ENCODE results near the gene ELOF1.
"Not testable (repeated sequence)": the region's sequence is repeated elsewhere in the genome, so short reads cannot be mapped to it uniquely, and the experiment has no call there.

DNA sequence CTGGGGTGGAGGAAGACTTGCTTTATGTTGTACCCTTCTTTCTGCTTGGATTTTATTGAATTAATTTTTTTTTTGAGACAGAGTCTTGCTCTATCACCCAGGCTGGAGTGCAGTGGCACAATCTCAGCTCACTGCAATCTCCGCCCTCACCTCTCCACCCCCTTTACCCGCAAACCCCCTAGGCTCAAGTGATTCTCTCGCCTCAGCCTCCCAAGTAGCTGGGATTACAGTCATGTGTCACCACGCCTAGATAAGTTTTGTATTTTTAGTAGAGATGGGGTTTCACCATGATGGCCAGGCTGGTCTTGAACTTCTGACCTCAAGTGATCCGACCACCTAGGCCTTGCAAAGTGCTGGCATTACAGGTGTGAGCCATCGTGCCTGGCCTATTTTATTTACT, 14.3 kb upstream of the ELOF1 start:
- TF ChIP-seq POLR2AphosphoS5 (IDR thresholded peaks at IDR 0.05); CTCF (IDR thresholded peaks at IDR 0.05; ENCODE audit: poor library complexity, severe bottlenecking); EP300 (conservative IDR thresholded peaks at IDR 0.05; ENCODE audit: poor library complexity, severe bottlenecking); MXI1 (conservative IDR thresholded peaks at IDR 0.05; ENCODE audit: poor library complexity, severe bottlenecking): not testable (repeated sequence)

Measured in neural cell (in vitro differentiated cells).